CD14-positive monocyte (primary cell): ENCODE results near the gene BICDL1. TPM values are rescaled to one million over a fixed set of nuclear protein-coding genes. Genes with fewer than 3 reads are reported as not detected.

Experiments used
- DNase-seq, 3 donors: peaks; one replicate each; pipeline ENCODE4 v3.0.0-alpha.2; 2011 to 2022
- H2AFZ ChIP-seq: 2 replicates; pipeline ENCODE4 v1.6.0; 2012; ENCODE audit warnings: mild to moderate bottlenecking, low read depth, low read length, inconsistent platforms; ENCODE audit not compliant: insufficient read depth, poor library complexity, severe bottlenecking
- H3K27ac ChIP-seq, 2 donors: 1 replicate in 1 of 2; 2 replicates in 1 of 2; pipeline ENCODE4 v1.5.1; 2012 to 2013; ENCODE audit warnings: low read length in 2 of 2, control low read depth in 1 of 2, inconsistent platforms in 1 of 2, low read depth in 1 of 2, mild to moderate bottlenecking in 1 of 2
- H3K27me3 ChIP-seq, 2 donors: one replicate each; pipeline versions ENCODE4 v1.6.0 to v1.6.1; 2011 to 2013; ENCODE audit warnings: low read length in 2 of 2; ENCODE audit not compliant: control insufficient read depth in 2 of 2, insufficient read depth in 2 of 2
- H3K36me3 ChIP-seq, 2 donors: replicated peaks in 1 of 2; 1 replicate in 1 of 2; 2 replicates in 1 of 2; pipeline versions ENCODE4 v1.5.1 to v1.6.1; 2012 to 2013; ENCODE audit warnings: low read length in 2 of 2, control low read depth in 1 of 2, inconsistent platforms in 1 of 2, mild to moderate bottlenecking in 1 of 2; ENCODE audit not compliant: insufficient read depth in 2 of 2, control insufficient read depth in 1 of 2
- H3K4me1 ChIP-seq, 2 donors: 1 replicate in 1 of 2; 2 replicates in 1 of 2; pipeline versions ENCODE4 v1.5.1 to v1.6.1; 2012 to 2013; ENCODE audit warnings: low read length in 2 of 2, control low read depth in 1 of 2, inconsistent platforms in 1 of 2, mild to moderate bottlenecking in 1 of 2, moderate library complexity in 1 of 2; ENCODE audit not compliant: insufficient read depth in 2 of 2, control insufficient read depth in 1 of 2
- H3K4me2 ChIP-seq: replicated peaks from 2 replicates; pipeline ENCODE3; 2012; ENCODE audit warnings: low read length, moderate library complexity, mild to moderate bottlenecking; ENCODE audit not compliant: poor library complexity, severe bottlenecking; ENCODE audit errors: extremely low read depth
- H3K4me3 ChIP-seq, 3 experiments: fragments of 200-600 bp in 1 of 3; sonication (generic) in 1 of 3; replicated peaks in 1 of 3; 1 replicate in 2 of 3; 2 replicates in 1 of 3; pipeline ENCODE4 v1.5.1; 2011 to 2013; ENCODE audit warnings: low read length in 3 of 3, mild to moderate bottlenecking in 3 of 3, control low read depth in 2 of 3, low read depth in 2 of 3, inconsistent platforms in 1 of 3, moderate library complexity in 1 of 3
- H3K79me2 ChIP-seq: 2 replicates; pipeline ENCODE4 v1.6.0; 2012; ENCODE audit warnings: mild to moderate bottlenecking, control low read depth, inconsistent platforms, low read length, moderate library complexity; ENCODE audit not compliant: insufficient read depth
- H3K9ac ChIP-seq: 2 replicates; pipeline ENCODE4 v1.6.0; 2017; ENCODE audit warnings: low read length, mild to moderate bottlenecking; ENCODE audit not compliant: insufficient read depth, poor library complexity, severe bottlenecking
- H3K9me3 ChIP-seq, 2 donors: replicated peaks in 1 of 2; 1 replicate in 1 of 2; 2 replicates in 1 of 2; pipeline versions ENCODE4 v1.5.1 to v1.6.1; 2012 to 2013; ENCODE audit warnings: low read length in 2 of 2, control low read depth in 1 of 2; ENCODE audit not compliant: control insufficient read depth in 1 of 2, insufficient read depth in 1 of 2
- H4K20me1 ChIP-seq: 2 replicates; pipeline ENCODE4 v1.6.0; 2012; ENCODE audit warnings: mild to moderate bottlenecking, low read length, control low read depth, moderate library complexity; ENCODE audit not compliant: insufficient read depth
- H3K27ac Mint-ChIP-seq, 7 donors: one replicate each; pipeline ENCODE4 v1.8.0; 2020; ENCODE audit warnings: mild to moderate bottlenecking in 7 of 7, mixed read lengths in 7 of 7, moderate library complexity in 6 of 7, inconsistent platforms in 2 of 7
- H3K27me3 Mint-ChIP-seq, 3 donors: one replicate each; pipeline ENCODE4 v1.8.0; 2021 to 2022; ENCODE audit warnings: low read depth in 3 of 3, mild to moderate bottlenecking in 3 of 3, mixed read lengths in 3 of 3, moderate library complexity in 3 of 3, inconsistent platforms in 1 of 3
- H3K36me3 Mint-ChIP-seq, 2 donors: one replicate each; pipeline ENCODE4 v1.8.0; 2020; ENCODE audit warnings: mixed read lengths in 2 of 2, inconsistent platforms in 1 of 2, mild to moderate bottlenecking in 1 of 2
- H3K4me1 Mint-ChIP-seq: one replicate; pipeline ENCODE4 v1.8.0; 2020; ENCODE audit warnings: mild to moderate bottlenecking, mixed read lengths
- H3K4me3 Mint-ChIP-seq, 2 donors: one replicate each; pipeline ENCODE4 v1.8.0; 2020; ENCODE audit warnings: mild to moderate bottlenecking in 2 of 2, mixed read lengths in 2 of 2, moderate library complexity in 1 of 2
- H3K9me3 Mint-ChIP-seq, 7 donors: one replicate each; pipeline ENCODE4 v1.8.0; 2020 to 2022; ENCODE audit warnings: mixed read lengths in 7 of 7, mild to moderate bottlenecking in 6 of 7, moderate library complexity in 6 of 7, inconsistent platforms in 2 of 7
- WGBS: methylation state at CpG from one replicate; pipeline ENCODE4 v1.1.5; 2013; ENCODE audit warnings: missing lambda C conversion rate; ENCODE audit not compliant: insufficient coverage; 5-methylcytosine and 5-hydroxymethylcytosine counted together
- intact Hi-C, 2 donors: fragments of 100-400 bp; cut with micrococcal nuclease; formaldehyde crosslinking; loops; one replicate each; pipeline versions ENCODE4 v1.15.0 to v1.15.1; 2023
- polyA plus RNA-seq, 3 donors: library from polyadenylated mRNA; depleted of rRNA in 1 of 3; unstranded in 2 of 3; stranded (reverse) in 1 of 3; fragments of 300-500 nt in 2 of 3; fragments of >200 nt in 1 of 3; fragmentation: Illumina TruSeq in 2 of 3; gene quantifications; 1 replicate in 2 of 3; 2 replicates in 1 of 3; pipeline ENCODE4 v1.2.3, GENCODE V29; 2012 to 2021
- TF ChIP-seq, protein P1 (sequence below): fragments of 200-600 bp; IDR thresholded peaks from one replicate; pipeline ENCODE4 v1.8.0; 2022; ENCODE audit warnings: antibody characterized with exemption, mild to moderate bottlenecking

Gene BICDL1
- polyA plus RNA-seq, 3 donors, result 0.13 TPM; not detected in 2

DNA sequence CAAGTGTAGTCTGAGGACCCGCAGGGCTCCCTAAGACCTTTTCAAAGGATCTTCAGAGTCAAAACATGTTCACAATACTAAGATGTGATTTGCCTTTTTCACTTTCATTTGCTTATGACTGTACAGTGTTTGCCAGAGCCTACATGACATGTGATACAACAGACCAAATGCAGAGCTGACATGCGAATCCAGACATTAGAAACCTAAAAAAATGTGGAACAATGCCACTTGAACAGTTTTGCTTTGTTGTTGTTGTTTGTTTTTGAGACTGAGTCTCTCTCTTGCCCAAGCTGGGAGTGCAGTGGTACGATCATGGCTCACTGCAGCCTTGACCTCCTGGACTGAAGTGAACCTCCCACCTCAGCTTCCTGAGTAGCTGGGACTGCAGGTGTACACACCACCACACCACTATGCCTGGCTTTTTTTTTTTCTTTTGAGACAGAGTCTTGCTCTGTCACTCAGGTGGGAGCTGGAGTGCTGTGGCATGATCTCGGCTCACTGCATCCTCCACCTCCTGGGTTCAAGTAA lies 132.8 kb downstream of the BICDL1 start:
- Mint-ChIP-seq H3K36me3 (peaks cover 1 to 8% of the 10 kb centered on the region in 2 donors), H3K27ac (peak overlapping the region in 2 of 7 donors; percentile 35 to 41), H3K4me3 (no peak overlapping the region), H3K9me3 (peaks cover 0 to 6% (median 2%) of the 10 kb centered on the region in 7 donors), H3K27me3 (no peaks in the 10 kb centered on the region), H3K4me1 (peaks cover 66% of the 10 kb centered on the region)
- no CpG with 5 or more reads among the region's 4 CpGs for WGBS
- intact Hi-C loops, result loop anchor here in 1 of 2 donors (5.0 kb wide), 1 partner anchor 35 kb away; no protein-coding TSS in a partner anchor
- Histone ChIP-seq H3K27me3 (no peaks in the 10 kb centered on the region), H3K36me3 (no peaks in the 10 kb centered on the region), H3K4me1 (peaks cover 47 to 66% of the 10 kb centered on the region in 2 donors), H3K4me3 (no peak overlapping the region), H4K20me1 (peaks cover 42% of the 10 kb centered on the region), H3K27ac (no peak overlapping the region), H3K9me3 (peaks cover 0 to 3% of the 10 kb centered on the region in 2 donors), H2AFZ (no peak overlapping the region), H3K9ac (no peak overlapping the region), H3K4me2 (no peak overlapping the region), H3K79me2 (peaks cover 13% of the 10 kb centered on the region)
- no peak for DNase-seq
- TF ChIP-seq, protein P1, sequence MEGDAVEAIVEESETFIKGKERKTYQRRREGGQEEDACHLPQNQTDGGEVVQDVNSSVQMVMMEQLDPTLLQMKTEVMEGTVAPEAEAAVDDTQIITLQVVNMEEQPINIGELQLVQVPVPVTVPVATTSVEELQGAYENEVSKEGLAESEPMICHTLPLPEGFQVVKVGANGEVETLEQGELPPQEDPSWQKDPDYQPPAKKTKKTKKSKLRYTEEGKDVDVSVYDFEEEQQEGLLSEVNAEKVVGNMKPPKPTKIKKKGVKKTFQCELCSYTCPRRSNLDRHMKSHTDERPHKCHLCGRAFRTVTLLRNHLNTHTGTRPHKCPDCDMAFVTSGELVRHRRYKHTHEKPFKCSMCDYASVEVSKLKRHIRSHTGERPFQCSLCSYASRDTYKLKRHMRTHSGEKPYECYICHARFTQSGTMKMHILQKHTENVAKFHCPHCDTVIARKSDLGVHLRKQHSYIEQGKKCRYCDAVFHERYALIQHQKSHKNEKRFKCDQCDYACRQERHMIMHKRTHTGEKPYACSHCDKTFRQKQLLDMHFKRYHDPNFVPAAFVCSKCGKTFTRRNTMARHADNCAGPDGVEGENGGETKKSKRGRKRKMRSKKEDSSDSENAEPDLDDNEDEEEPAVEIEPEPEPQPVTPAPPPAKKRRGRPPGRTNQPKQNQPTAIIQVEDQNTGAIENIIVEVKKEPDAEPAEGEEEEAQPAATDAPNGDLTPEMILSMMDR, result no peak

DNA sequence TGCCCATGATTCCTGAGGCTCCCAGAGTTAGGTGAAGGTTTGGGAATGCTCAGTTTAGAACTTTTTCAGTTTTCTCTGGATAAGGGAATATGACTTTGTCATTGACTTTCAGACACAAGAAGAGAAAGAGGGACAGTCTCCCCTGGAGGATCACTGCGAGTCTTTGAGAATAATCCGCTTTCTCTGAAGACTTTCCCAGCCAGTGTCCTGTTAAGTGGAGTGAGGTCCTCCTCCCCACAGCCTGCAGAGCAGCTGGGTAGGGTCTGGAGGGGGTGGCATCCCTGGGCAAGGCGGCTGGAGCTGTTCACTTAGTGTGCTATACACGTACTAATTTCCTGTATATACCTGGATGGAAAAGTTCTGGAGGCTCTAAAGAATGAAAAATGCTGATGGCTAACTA lies 136.0 kb downstream of the BICDL1 start:
- 100% methylated on average over 3 of the region's 4 CpGs for WGBS
- Mint-ChIP-seq H3K4me1 (peaks cover 51% of the 10 kb centered on the region), H3K4me3 (no peak overlapping the region)

More for the DNA sequence above, 136.0 kb downstream of the BICDL1 start:
- Histone ChIP-seq H3K4me3 (no peak overlapping the region), H3K4me2 (no peak overlapping the region), H3K79me2 (no peaks in the 10 kb centered on the region), H3K36me3 (peaks cover 23 to 29% of the 10 kb centered on the region in 2 donors), H3K27ac (no peak overlapping the region), H3K27me3 (no peaks in the 10 kb centered on the region), H3K4me1 (peaks cover 27 to 43% of the 10 kb centered on the region in 2 donors), H3K9me3 (no peaks in the 10 kb centered on the region), H3K9ac (no peak overlapping the region), H2AFZ (no peak overlapping the region), H4K20me1 (peaks cover 36% of the 10 kb centered on the region)
- H3K36me3 Mint-ChIP-seq, result peaks cover 33 to 40% of the 10 kb centered on the region in 2 donors
- H3K9me3 Mint-ChIP-seq, result peaks cover 0 to 2% (median 0%) of the 10 kb centered on the region in 7 donors
- H3K27me3 Mint-ChIP-seq, result peaks cover 0 to 4% (median 0%) of the 10 kb centered on the region in 3 donors
- no peak for DNase-seq
- peak overlapping the region in 4 of 7 donors; percentile 41 to 91 (median 67) for H3K27ac Mint-ChIP-seq
- TF ChIP-seq, protein P1, result no peak
- intact Hi-C loops, result no loop called here
